Measurements from ENCODE around the gene MYH14.

MYH14 gene

GRCh38 chr19:50321831-50322230 lies 118.4 kb downstream of the MYH14 start:
- no peak overlapping the region for H3K4me3 ChIP-seq (replicated peaks; ENCODE audit: low read depth, low read length)
- peaks cover 3% of the 10 kb centered on the region for H3K36me3 ChIP-seq (ENCODE audit: control insufficient read depth, insufficient read depth, low read length)
- no peak for DNase-seq (ENCODE audit: extremely low read depth, insufficient read length)
- TF ChIP-seq CTCF (IDR thresholded peaks at IDR 0.05; ENCODE audit: insufficient read depth, low read length, poor library complexity, severe bottlenecking): no peak
- H3K27me3 ChIP-seq (replicated peaks; ENCODE audit: control insufficient read depth, insufficient read depth, low read length): no peaks in the 10 kb centered on the region

- Histone ChIP-seq H3K4me3 (replicated peaks; ENCODE audit: low read depth, low read length) (no peak overlapping the region), H3K36me3 (ENCODE audit: control insufficient read depth, insufficient read depth, low read length) (peaks cover 3% of the 10 kb centered on the region), H3K27me3 (replicated peaks; ENCODE audit: control insufficient read depth, insufficient read depth, low read length) (no peaks in the 10 kb centered on the region)
- DNase-seq (ENCODE audit: extremely low read depth, insufficient read length): no peak
- no peak for TF ChIP-seq CTCF (IDR thresholded peaks at IDR 0.05; ENCODE audit: insufficient read depth, low read length, poor library complexity, severe bottlenecking)
Measured at GRCh38 chr19:50322234-50322633, 118.8 kb downstream of the MYH14 start.

DNA sequence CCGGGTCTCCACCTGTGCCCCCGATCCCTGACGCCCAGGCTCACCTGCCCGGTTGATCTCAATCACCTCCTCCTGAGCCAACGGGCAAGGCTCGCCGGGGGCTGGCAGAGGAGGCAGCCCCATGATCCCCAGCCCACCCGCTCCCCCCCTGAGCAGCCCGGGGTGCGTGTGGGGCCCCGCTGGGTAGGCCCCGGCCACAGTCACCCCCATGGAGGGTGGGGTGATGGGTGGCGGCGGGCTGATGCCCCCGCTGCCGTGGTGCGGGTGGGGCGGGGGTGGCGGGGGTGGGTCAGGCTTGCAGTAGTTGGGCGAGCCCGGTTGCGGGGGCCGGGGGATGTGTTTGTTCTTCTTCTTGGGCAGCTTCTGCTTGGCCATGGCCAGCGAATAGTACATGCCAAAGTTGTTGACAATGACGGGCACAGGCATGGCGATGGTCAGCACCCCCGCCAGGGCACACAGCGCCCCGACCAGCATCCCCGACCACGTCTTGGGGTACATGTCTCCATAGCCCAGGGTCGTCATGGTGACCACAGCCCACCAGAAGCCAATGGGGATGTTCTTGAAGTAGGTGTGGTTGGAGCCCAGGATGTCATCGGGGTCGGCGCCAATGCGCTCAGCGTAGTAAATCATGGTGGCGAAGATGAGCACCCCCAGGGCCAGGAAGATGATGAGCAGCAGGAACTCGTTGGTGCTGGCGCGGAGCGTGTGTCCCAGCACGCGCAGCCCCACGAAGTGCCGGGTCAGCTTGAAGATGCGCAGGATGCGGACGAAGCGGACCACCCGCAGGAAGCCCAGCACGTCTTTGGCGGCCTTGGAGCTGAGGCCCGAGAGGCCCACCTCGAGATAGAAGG lies 119.7 kb downstream of the MYH14 start:
- Histone ChIP-seq H3K27me3 (replicated peaks; ENCODE audit: control insufficient read depth, insufficient read depth, low read length) (no peaks in the 10 kb centered on the region), H3K36me3 (ENCODE audit: control insufficient read depth, insufficient read depth, low read length) (peaks cover 3% of the 10 kb centered on the region), H3K4me3 (replicated peaks; ENCODE audit: low read depth, low read length) (no peak overlapping the region)
- DNase-seq (ENCODE audit: extremely low read depth, insufficient read length): no peak
- no peak for TF ChIP-seq CTCF (IDR thresholded peaks at IDR 0.05; ENCODE audit: insufficient read depth, low read length, poor library complexity, severe bottlenecking)

DNA sequence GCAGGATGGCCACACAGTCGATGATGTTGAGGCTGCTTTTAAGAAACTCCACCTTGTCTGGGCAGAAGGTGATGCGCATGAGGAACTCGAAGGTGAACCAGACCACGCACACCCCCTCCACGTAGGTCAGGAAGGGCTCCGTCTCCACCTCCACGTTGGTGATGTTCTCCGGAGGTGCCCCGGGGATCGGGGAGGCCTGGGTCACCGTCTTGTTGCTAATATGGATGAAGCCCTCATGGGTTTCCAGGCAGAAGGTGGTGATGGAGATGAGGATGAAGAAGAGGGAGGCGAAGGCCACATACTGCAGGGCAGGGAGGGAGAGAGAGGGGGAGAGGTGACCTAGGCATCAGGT lies 120.3 kb downstream of the MYH14 start:
- H3K4me3 ChIP-seq (replicated peaks; ENCODE audit: low read depth, low read length): no peak overlapping the region
- no peaks in the 10 kb centered on the region; the same call in 1 of the 2 replicates for H3K27me3 ChIP-seq (replicated peaks; ENCODE audit: control insufficient read depth, insufficient read depth, low read length)
- H3K36me3 ChIP-seq (ENCODE audit: control insufficient read depth, insufficient read depth, low read length): peaks cover 3% of the 10 kb centered on the region
- TF ChIP-seq CTCF (IDR thresholded peaks at IDR 0.05; ENCODE audit: insufficient read depth, low read length, poor library complexity, severe bottlenecking): no peak
- DNase-seq (ENCODE audit: extremely low read depth, insufficient read length): no peak

DNA sequence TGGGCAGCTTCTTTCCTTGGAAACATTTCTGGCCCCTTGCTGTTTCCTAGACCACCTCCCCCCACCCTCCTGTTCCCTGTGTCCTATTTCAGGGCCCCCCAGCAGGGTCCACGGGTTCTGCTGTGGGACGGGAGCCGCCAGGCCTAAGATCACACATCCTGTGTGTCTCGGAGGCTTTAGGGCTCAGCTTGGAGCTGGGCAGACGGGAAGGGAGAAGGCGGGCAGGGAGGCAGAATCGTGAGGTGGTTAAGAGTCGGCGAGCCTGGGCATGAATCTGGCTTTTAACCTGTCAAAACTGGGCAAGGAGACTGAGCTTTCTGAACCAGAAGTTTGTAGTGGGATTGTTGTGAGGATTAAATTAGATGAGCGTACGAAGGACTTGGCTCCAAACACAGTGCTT lies 120.9 kb downstream of the MYH14 start:
- Histone ChIP-seq H3K27me3 (replicated peaks; ENCODE audit: control insufficient read depth, insufficient read depth, low read length) (no peaks in the 10 kb centered on the region; the same call in 1 of the 2 replicates), H3K4me3 (replicated peaks; ENCODE audit: low read depth, low read length) (no peak overlapping the region), H3K36me3 (ENCODE audit: control insufficient read depth, insufficient read depth, low read length) (peaks cover 3% of the 10 kb centered on the region)
- no peak for DNase-seq (ENCODE audit: extremely low read depth, insufficient read length)
- TF ChIP-seq CTCF (IDR thresholded peaks at IDR 0.05; ENCODE audit: insufficient read depth, low read length, poor library complexity, severe bottlenecking): no peak
